Measurements from ENCODE around the gene SLC35B3. TPM values are rescaled to one million over a fixed set of nuclear protein-coding genes. Genes with fewer than 3 reads are reported as not detected.

The SLC35B3 gene
- total and polyA plus RNA-seq, 2 donors (not counting 3 experiments of a cell fraction or from before 2014, with no cell fraction given) = 11.9 to 21.5 TPM

DNA sequence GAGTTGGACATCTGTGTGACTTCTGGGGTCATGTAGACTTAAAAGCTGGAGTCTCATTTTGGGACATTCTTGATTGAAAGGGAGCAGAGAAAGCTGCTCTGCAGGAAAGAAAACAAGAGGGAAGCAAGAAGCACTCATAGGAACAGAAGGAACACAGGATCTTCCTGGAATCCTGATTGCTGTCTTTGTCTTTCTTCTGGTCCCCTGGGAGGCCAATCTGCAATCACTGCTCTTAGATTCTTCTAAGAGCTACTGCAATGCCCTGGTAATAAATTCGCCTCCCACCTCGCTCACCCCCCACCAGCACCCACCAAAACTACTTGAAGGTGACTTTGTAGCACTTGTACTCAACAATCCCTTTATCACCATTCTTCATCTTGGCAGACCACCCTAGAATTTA lies 51.8 kb downstream of the SLC35B3 start:
- Histone ChIP-seq H3K4me2 (ENCODE audit: insufficient read depth, low read length) (no peak overlapping the region), H3K36me3 (ENCODE audit: control insufficient read depth in 2 of 2, extremely low read depth in 1 of 2, insufficient read depth in 2 of 2, low read length in 2 of 2) (no peaks in the 10 kb centered on the region), H3K4me3 (replicated peaks in 1 of 3; ENCODE audit: insufficient read depth in 1 of 3, low read depth in 1 of 3, low read length in 3 of 3) (no peak overlapping the region), H3K4me1 (ENCODE audit: control insufficient read depth, extremely low read depth, insufficient read depth, low read length) (no peaks in the 10 kb centered on the region), H3K27me3 (ENCODE audit: control insufficient read depth in 2 of 2, insufficient read depth in 2 of 2, low read length in 2 of 2) (no peaks in the 10 kb centered on the region), H3K9me1 (replicated peaks; ENCODE audit: control insufficient read depth, extremely low read depth, insufficient read depth, low read length) (no peaks in the 10 kb centered on the region), H4K20me1 (replicated peaks; ENCODE audit: control insufficient read depth, extremely low read depth, insufficient read depth, low read length) (no peaks in the 10 kb centered on the region), H2AFZ (ENCODE audit: low read depth, low read length) (no peak overlapping the region), H3K9ac (replicated peaks; ENCODE audit: extremely low read depth, insufficient read depth, low read length) (no peak overlapping the region), H3K9me3 (replicated peaks; ENCODE audit: control insufficient read depth, insufficient read depth, low read length) (no peaks in the 10 kb centered on the region), H3K79me2 (ENCODE audit: control insufficient read depth, insufficient read depth, low read length) (no peaks in the 10 kb centered on the region), H3K27ac (ENCODE audit: insufficient read depth, low read depth, low read length) (no peak overlapping the region)
- DNase-seq (ENCODE audit: low read depth, low spot score) (no peak), FAIRE-seq (no peak)
- TF ChIP-seq GATA2 (IDR thresholded peaks at IDR 0.05; ENCODE audit: insufficient read depth, insufficient read length, low read depth, low read length) (no peak), POLR2A (IDR thresholded peaks at IDR 0.05; ENCODE audit: low read depth, low read length) (no peak), JUN (IDR thresholded peaks at IDR 0.05; ENCODE audit: borderline replicate concordance, insufficient read depth, insufficient read length, low read depth) (no peak), EZH2 (IDR thresholded peaks at IDR 0.05; ENCODE audit: borderline replicate concordance, low read depth, low read length, severe bottlenecking) (no peak), MYC (IDR thresholded peaks at IDR 0.05; ENCODE audit: low read depth, low read length) (no peak), POLR2AphosphoS5 (IDR thresholded peaks at IDR 0.05; ENCODE audit: insufficient read depth, low read depth, low read length) (no peak), FOS (IDR thresholded peaks at IDR 0.05; ENCODE audit: borderline replicate concordance, insufficient read depth, low read length) (no peak), MAX (IDR thresholded peaks at IDR 0.05; ENCODE audit: insufficient read depth, insufficient read length) (no peak)
- TF ChIP-seq, protein P1, sequence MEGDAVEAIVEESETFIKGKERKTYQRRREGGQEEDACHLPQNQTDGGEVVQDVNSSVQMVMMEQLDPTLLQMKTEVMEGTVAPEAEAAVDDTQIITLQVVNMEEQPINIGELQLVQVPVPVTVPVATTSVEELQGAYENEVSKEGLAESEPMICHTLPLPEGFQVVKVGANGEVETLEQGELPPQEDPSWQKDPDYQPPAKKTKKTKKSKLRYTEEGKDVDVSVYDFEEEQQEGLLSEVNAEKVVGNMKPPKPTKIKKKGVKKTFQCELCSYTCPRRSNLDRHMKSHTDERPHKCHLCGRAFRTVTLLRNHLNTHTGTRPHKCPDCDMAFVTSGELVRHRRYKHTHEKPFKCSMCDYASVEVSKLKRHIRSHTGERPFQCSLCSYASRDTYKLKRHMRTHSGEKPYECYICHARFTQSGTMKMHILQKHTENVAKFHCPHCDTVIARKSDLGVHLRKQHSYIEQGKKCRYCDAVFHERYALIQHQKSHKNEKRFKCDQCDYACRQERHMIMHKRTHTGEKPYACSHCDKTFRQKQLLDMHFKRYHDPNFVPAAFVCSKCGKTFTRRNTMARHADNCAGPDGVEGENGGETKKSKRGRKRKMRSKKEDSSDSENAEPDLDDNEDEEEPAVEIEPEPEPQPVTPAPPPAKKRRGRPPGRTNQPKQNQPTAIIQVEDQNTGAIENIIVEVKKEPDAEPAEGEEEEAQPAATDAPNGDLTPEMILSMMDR (IDR thresholded peaks at IDR 0.05; ENCODE audit: extremely low read depth in 1 of 2, insufficient read depth in 1 of 2, low read depth in 1 of 2, low read length in 2 of 2) = no peak
- no TSS peak for BruUV-seq (replicated peaks)
- CTCF ChIA-PET = interaction anchor here (0.7 kb wide), 1 partner anchor 1377 kb away, joined by 3 read pairs; no protein-coding TSS in a partner anchor
- POLR2A ChIA-PET = no interaction called here
- dilution Hi-C loops (cut with MboI; ENCODE audit: extremely low pct_ligation_motif_present, low sequenced_read_pairs) = no loop called here
- intact Hi-C loops (cut with micrococcal nuclease) = no loop called here

All from endothelial cell of umbilical vein (primary cell).